Measurements from ENCODE around the gene HAUS7.
A peak's percentile ranks its signal among the peaks of the same experiment; 100 is the strongest.

HAUS7 gene

GRCh38 chrX:153462291-153462690, 8.1 kb downstream of the HAUS7 start:
- CTCF ChIA-PET, result interaction anchor here (1.2 kb wide), 1 partner anchor 45 kb away, joined by 3 read pairs; no protein-coding TSS in a partner anchor
- no peak for DNase-seq (ENCODE audit: low spot score)
- peak overlapping the region; percentile 79 for H3K27ac ChIP-seq
- POLR2A ChIA-PET (ENCODE audit: low non-redundant PET), result no interaction called here
- no peak for TF ChIP-seq CTCF (conservative IDR thresholded peaks at IDR 0.05; ENCODE audit: low read depth)

GRCh38 chrX:153460826-153461225, 9.6 kb downstream of the HAUS7 start:
- ChIA-PET POLR2A (ENCODE audit: low non-redundant PET) (no interaction called here), CTCF (interaction anchor here (0.5 to 1.3 kb wide), 7 partner anchors 10 to 1786 kb away, joined by 3 to 7 read pairs (median 4); partner anchors contain the start of gene TREX2)
- peak; percentile 27 for DNase-seq (ENCODE audit: low spot score)
- TF ChIP-seq CTCF (conservative IDR thresholded peaks at IDR 0.05; ENCODE audit: low read depth), result peak; percentile 60
- no peak overlapping the region for H3K27ac ChIP-seq

DNA sequence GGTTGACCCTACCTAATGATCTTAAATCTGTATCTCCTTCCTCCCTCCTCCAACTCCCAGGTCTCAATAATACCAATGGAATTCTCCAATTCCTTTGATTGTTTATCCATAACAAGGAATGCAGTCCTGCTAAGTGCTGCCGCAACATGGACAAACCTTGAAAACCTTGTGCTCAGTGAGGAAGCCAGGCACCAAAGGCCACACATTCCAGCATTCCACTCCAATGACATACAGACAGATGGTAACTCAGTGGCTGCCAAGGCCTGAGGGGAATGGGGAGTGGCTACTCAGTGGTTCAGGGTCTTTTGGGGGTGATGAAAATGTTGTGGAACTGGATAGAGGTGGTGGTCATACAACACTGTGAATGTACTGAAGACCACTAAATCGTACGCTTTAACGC, 10.4 kb downstream of the HAUS7 start:
- no peak for DNase-seq (ENCODE audit: low spot score)
- ChIA-PET CTCF (interaction anchor here (0.8 to 1.3 kb wide), 2 partner anchors 10 to 50 kb away, joined by 4 to 7 read pairs; no protein-coding TSS in a partner anchor), POLR2A (ENCODE audit: low non-redundant PET) (no interaction called here)
- no peak for TF ChIP-seq CTCF (conservative IDR thresholded peaks at IDR 0.05; ENCODE audit: low read depth)
- no peak overlapping the region for H3K27ac ChIP-seq

DNA sequence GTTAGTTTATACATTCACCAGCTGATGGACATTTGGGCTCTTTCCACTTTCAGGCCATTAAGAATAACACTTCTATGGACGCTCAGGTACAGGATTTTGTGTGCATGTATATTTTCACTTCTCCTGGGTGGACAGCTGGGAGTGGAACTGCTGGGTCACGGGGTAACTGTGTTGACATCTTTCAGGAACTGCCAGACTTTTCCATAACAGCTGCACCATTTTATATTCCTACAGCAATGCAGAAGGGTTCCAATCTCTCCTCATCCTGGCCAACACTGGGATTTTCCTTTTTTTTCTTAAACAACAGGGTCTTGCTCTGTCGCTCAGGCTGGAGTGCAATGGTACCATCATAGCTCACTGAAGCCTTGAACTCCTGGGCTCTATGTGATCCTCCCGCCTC, 11.9 kb downstream of the HAUS7 start:
- no peak for DNase-seq (ENCODE audit: low spot score)
- no peak overlapping the region for H3K27ac ChIP-seq
- POLR2A ChIA-PET (ENCODE audit: low non-redundant PET), result no interaction called here
- no peak for TF ChIP-seq CTCF (conservative IDR thresholded peaks at IDR 0.05; ENCODE audit: low read depth)
- CTCF ChIA-PET, result interaction anchor here (0.6 kb wide), 2 partner anchors 69 to 81 kb away, joined by 3 to 4 read pairs; no protein-coding TSS in a partner anchor

DNA sequence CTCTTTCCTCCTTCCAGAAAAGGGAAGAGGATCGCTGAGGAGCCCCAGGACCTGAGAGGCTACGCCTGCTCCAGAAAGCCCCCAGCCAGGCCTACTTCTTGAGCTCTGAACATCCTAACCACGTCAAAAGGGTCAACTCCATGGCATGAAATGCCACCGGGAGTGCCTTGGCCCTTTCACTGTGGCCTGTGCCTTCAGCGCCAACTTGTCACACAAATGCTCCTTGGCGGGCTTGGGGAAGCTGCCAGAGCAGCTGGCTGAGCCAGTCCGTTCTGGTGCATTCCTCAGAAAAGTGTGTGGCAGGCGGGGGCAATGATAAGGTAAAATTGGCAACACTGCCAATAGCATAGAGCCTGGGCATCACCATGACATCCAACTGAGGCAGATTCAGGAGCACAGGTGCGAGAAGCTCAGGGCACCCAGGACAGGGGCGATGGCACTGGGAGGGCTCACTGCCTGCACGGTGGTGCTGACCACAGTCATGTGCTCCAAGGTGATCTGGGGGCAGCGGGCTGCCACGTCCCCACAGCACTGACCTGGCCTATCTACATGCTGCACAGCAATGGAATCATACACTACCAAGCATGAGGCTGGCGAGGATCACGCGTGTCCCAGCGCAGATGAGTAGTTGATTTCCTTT, 12.4 kb downstream of the HAUS7 start:
- CTCF ChIA-PET, result interaction anchor here (0.6 kb wide), 2 partner anchors 69 to 81 kb away, joined by 3 to 4 read pairs; no protein-coding TSS in a partner anchor
- POLR2A ChIA-PET (ENCODE audit: low non-redundant PET), result no interaction called here
- no peak for DNase-seq (ENCODE audit: low spot score)
- H3K27ac ChIP-seq, result no peak overlapping the region
- no peak for TF ChIP-seq CTCF (conservative IDR thresholded peaks at IDR 0.05; ENCODE audit: low read depth)

GRCh38 chrX:153457136-153457825, 13.1 kb downstream of the HAUS7 start:
- CTCF ChIA-PET, result no interaction called here
- DNase-seq (ENCODE audit: low spot score), result no peak
- H3K27ac ChIP-seq, result no peak overlapping the region
- POLR2A ChIA-PET (ENCODE audit: low non-redundant PET), result no interaction called here
- TF ChIP-seq CTCF (conservative IDR thresholded peaks at IDR 0.05; ENCODE audit: low read depth), result no peak

Data from RWPE1 (cell line).